ENCODE measurements around the gene CTSD. TPM values are rescaled to one million over a fixed set of nuclear protein-coding genes. Genes with fewer than 3 reads are reported as not detected.

Gene CTSD
- total RNA-seq, 1 donor from 2014 or later = 2,163 TPM

GRCh38 chr11:1756791-1757771 is 6.6 kb downstream of the CTSD start:
- DNase-seq (ENCODE audit: low spot score) = no peak

DNA sequence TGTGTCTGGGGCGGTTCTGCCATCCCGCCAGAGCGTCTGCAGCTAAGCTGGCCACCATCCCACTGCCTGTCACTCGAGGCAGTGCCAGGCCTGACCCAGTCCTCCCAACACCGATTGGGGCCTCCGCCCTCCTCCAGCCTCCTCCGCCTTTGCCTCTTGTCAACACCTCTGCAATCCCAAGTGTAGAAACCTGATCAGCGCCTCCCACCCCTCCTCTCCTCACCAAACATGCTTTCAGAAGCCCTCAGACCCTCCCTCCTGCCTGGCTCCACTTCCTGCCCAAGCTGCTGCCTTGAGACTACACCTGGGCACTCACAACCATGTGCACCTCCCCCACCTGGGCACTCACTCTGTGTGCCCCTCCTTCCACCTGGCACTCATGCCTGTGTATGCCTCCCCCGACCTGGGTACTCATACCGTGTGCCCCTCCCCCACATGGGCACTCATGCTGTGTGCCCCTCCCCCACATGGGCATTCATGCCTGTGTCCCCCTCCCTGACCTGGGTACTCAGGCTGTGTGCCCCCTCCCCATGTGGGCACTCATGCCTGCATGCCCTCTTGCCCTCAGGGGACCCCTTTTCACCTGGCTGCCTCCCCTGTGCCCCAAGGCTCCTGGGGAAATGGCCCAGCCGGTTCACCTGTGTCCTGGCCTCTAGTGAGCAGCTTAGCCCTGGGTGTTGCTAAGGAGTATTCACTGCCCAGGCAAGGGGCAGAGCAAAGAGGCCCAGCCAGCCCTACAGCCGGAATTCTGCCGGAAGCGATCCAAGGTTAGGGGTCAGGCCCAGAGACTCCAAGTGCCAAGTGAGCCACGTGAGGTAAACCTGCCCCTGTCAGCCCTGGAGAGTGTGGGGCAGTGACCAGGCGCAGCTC is 7.8 kb downstream of the CTSD start:
- DNase-seq (ENCODE audit: low spot score) = no peak

GRCh38 chr11:1755344-1755691 is 8.4 kb downstream of the CTSD start:
- no peak for DNase-seq (ENCODE audit: low spot score)

- DNase-seq (ENCODE audit: low spot score) = no peak
Measured at GRCh38 chr11:1754376-1755150, 9.2 kb downstream of the CTSD start.

- DNase-seq (ENCODE audit: low spot score) = no peak
Measured at GRCh38 chr11:1753929-1754305, 9.8 kb downstream of the CTSD start.

- no peak for DNase-seq (ENCODE audit: low spot score)
Measured at GRCh38 chr11:1753229-1753928, 10.3 kb downstream of the CTSD start.

GRCh38 chr11:1752907-1753228 is 10.9 kb downstream of the CTSD start:
- no peak for DNase-seq (ENCODE audit: low spot score)

GRCh38 chr11:1751999-1752906 is 11.5 kb downstream of the CTSD start:
- DNase-seq (ENCODE audit: low spot score) = no peak

GRCh38 chr11:1751531-1751921 is 12.2 kb downstream of the CTSD start:
- DNase-seq (ENCODE audit: low spot score) = no peak

- DNase-seq (ENCODE audit: low spot score) = no peak
Measured at GRCh38 chr11:1750840-1751530, 12.7 kb downstream of the CTSD start.

DNA sequence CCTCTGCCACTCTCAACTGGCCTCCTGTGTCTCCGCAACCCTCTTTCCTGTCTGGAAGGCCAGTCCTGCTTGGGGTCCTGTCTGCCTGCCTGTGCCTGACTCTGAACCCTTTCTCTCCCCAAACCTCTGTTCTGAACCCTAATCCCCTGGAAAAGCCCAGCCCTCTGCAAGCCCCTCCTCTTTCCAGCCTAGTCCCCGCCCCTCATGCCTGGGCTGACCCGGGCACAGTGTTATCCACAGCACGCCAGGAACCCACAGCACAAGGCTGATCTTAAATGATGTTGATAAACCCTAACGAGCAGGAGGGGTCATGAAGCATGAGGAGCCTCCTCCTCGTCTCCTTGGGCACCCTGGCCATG is 13.3 kb downstream of the CTSD start, which contains the start of gene IFITM10:
IFITM10 (minus strand) TSS at position 115 of the 359 bp plus-strand sequence. CDS start 153 bp downstream, outside the sequence.
- no peak for DNase-seq (ENCODE audit: low spot score)

DNA sequence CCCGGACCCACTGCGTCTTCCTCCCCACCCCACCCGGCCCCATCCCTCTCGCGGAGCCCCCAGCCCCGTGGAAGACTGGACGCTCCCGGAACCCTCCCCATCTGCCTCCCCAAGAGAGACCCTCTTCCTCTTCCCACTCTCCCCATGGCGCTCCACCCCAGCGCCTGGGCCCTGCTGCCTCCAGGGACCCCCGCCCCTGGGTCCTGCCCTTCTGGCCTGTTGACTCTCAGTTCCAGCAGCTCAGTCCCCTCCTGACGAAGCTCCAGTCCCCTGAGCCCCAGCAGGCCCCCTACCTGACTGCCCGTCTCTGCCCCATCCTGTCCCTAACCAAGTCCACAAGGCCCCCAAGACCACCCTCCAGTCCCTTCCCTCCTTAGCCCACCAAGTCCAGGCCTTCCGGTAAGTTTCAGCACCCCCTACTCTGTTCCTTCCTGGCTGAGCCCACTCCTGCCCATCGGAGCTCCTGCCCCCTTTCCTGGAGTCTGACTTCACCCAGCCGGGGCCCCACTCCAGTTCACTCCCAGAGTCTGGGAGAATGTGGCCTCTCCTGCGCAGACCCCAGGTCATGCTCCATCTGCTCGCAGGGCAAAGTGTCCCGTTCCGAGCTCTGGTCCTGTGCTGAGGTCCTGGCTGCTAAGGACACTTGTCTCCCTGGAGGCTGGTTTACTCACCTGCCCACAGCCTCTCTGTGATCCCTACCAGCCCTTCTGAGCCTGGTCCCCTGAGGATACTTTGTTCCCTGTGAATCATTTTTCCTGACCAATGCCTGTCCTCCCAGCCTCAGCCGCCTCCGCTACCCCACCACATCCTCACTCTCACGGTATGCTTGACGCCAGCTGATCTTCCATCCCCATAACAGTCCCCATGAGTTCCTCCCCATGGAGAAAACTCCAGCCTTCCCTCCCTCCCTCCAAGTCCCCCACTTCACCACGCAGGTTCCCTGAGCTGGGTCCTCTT is 14.1 kb downstream of the CTSD start:
- DNase-seq (ENCODE audit: low spot score) = no peak

DNA sequence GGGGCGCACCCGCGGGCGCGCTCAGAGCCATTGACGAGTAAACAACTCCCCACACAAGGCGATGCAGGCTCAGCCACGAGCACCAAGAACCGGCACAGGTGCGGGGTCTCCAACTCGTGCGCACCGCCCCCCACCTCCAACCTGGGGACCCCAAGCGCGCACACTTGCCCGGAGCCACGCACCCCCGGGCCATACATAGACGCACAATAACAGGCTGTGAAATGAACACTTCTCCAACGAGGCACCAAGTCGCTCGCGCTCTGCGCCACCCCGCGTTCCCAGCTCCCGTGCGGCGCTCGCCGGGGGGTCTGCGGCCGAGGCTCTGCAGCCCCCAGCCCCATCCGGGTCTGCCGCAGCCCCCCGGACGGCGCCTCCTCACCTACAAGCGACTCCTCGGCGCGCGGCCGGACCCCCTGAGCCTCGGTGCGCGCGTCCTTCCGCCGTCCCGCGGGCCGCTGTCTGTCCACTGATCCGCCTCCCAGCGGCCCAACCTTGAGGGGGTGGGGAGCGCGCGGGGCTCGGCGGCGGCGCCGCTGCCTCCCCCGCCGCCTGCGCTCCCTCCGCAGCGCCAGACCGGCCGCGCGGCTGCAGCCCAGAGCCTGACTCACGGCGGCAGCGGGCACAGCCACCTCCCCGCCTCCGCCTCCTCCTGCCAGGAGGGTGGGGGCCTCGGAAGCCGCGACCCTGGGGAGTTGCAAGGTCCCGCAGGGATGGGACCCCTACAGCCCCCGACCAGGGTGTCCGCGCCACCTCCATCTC is 14.9 kb downstream of the CTSD start:
- DNase-seq (ENCODE audit: low spot score) = no peak

GRCh38 chr11:1747753-1748635 is 15.7 kb downstream of the CTSD start:
- no peak for DNase-seq (ENCODE audit: low spot score)

DNA sequence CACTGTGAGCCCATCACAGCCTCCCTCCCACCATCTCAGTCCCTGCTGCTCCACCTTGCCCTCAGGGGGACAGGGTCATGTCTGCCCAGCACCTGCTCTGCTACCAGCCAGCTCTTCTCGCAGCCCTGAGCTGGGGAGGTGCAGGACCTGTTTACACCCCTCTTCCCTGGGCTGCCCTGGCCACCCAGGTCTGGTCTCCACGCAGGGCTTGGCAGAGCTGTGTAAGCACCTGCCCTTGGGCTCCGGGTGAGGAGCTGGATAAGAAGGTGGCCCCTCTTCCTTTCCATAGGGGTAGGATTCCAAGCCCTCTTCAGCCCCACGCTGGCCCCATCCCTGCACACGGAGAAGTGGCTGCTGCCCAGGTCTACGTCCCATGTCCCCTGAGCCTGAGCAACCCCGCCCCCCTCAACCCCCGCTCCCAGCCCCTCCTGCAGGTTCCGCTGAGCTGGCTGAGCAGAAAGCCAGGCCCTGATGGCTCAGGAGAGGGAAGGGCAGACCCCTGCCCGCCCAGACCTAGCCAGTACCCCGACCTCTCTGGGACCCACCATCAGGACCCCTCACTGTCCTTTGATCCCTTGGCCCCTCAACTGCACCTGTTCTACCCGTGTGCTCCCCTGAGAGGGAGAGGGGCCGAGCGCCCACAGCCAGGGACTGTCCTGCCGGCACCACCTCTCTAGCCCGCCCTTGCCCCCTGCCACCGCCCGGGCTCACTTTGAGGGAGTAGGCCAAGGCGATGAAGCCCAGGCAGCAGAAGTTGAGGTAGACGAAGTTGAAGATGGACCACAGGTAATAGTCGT is 16.6 kb downstream of the CTSD start:
- DNase-seq (ENCODE audit: low spot score) = no peak

DNA sequence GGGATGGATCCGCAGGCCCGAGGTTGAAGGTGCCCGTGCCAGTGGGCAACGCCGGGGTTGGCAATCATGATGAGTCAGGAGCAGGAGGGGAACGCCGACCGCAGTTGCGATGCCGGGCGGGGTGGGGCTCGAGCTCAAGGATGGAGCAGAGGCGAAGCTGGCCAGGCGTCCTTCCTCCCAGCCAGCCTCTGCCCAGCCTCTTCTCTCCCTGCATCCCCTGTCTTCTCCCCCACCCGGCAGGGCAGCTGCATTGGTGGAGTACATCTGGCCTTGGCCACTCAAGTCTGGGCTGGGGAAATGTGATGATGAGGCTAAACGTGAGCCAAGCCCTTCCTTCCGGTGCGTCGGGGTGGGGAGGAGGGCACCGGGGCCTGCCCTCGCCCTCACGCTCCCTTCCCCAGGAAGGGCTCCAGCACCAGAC is 17.2 kb downstream of the CTSD start:
- DNase-seq (ENCODE audit: low spot score) = no peak
